GM21423 (cell line): ENCODE results near the gene EHBP1L1.

ENCODE experiments used
- ATAC-seq: cut with Tn5 transposase; IDR thresholded peaks from one replicate; pipeline ENCODE4 v1.9.1; 2021; ENCODE audit warnings: mild to moderate bottlenecking, moderate library complexity; ENCODE audit not compliant: unreplicated experiment

The EHBP1L1 gene

DNA sequence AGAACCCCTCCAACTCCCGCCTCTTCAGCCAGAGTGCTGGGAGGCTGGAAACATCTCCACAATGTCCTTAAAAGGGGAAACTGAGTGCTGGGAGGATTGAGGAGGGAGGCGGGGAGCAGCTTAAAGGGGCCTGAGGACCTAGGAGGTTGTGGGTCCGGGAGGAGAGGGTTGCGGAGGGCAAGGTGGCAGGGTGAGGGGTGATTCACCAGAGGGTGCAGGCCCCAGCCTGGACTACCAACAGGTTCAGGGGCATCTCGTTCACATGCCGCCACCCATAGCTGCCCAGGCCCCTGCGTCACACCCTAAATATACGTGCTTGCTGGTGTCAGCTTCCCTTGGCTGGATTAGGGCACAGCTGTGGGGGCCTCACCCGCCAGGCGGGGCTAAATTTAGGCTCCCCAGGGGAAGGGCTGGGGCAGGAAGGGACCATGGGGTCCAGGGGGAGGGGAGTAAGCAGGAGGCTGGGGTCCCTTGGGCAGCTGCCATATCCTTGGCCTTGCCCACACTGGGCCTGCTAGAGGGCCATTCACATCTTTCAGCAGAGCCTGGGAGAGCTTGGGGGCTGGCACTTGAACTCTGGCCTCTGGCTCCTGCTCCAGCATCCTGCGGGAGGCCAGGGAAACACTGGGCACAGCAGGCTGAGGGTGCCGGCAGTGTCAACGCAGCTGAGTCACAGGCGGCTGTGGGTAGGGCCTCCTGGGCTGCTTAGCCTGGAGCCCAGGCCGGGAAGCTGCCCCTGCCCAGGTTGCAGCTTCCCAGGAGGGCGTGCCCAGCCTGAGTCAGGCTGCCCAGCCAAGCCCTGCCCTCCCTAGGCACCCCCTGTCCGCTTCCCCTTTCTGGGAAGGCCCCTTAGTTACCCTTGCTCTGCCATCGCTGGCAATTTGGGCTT lies 1.3 kb downstream of the EHBP1L1 start:
- no peak for ATAC-seq

DNA sequence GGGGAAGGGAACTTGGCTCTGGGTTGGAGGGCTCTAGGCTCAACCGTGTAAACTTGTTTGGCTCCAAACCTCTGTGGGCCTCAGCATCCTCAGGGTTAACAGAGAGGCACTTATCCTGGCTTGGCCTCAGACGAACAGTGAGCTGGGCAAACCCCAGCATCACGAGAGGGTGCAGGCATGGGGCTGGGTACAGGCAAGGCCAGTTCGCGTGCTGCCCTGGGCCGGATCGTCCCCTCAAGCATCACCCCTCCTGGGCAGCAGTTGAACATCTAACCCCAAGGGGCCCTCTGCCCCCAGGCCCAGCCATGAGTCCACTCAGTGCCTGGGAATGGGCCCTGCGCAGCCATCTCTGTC lies 1.9 kb downstream of the EHBP1L1 start:
- ATAC-seq = no peak

DNA sequence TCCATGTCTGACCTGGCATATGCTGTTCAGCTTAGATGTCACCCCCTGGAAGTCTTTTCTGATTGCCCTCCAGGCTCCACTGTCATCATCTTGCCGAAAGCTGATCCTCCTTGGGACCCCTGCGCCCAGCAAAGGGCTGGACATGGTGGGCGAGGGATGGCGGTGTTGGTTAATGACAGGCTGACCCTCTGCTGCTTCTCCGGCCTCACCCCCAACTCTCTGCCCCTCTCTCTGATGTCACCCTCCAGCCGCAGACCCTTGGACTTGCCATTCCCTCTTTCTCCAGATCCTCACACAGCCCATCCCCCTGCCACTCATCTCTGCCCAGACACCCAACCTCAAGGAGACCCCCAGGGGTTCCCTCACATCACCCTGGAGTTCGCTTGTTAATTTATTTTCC lies 2.3 kb downstream of the EHBP1L1 start:
- no peak for ATAC-seq

- no peak for ATAC-seq
These were observed 2.8 kb downstream of the EHBP1L1 start for GRCh38 chr11:65578667-65579066.

- ATAC-seq = no peak
These were observed 3.4 kb downstream of the EHBP1L1 start for GRCh38 chr11:65579291-65579690.

DNA sequence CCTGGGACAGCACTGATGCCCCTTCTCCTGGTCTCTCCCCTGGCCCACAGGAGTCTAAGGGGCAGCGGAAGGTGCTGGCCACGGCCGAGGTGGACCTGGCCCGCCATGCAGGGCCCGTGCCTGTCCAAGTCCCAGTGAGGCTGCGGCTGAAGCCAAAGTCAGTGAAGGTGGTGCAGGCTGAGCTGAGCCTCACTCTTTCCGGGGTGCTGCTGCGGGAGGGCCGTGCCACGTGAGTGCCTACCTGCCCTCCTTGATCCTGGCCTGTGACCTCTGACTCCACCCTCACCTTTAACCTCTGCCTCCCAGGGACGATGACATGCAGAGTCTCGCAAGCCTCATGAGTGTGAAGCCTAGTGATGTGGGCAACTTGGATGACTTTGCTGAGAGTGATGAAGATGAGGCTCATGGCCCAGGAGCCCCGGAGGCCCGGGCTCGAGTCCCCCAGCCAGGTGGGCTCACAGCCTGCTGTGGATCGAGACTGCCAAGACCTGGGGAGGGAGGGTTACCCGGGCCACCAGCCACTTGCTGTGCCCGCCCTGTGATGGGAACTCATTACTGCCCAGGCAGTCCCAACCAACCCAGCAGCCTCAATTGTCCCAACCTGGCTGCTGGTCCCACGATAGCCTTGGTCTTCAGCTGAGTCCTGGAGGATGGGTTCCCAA lies 4.3 kb downstream of the EHBP1L1 start:
- no peak for ATAC-seq

- no peak for ATAC-seq
These were observed 4.9 kb downstream of the EHBP1L1 start for GRCh38 chr11:65580756-65581155.

GRCh38 chr11:65581928-65582327 lies 6.1 kb downstream of the EHBP1L1 start:
- no peak for ATAC-seq

DNA sequence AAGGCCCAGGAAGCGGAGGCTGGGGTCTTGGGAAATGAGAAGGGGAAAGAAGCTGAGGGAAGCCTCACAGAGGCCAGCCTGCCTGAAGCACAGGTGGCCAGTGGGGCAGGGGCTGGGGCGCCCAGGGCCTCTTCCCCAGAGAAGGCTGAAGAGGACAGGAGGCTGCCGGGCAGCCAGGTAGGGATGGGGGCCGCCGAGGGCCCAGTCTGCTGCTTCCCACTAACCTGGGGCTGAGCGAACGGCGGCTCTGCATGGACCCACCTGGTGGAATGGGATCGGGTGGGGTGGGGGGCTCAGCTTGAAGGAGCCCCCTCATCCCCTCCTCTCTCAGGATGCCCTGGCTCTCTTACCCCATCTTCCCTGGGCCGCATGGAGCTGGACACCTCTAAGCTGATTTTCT lies 7.7 kb downstream of the EHBP1L1 start:
- no peak for ATAC-seq

GRCh38 chr11:65584106-65584505 lies 8.3 kb downstream of the EHBP1L1 start:
- no peak for ATAC-seq

DNA sequence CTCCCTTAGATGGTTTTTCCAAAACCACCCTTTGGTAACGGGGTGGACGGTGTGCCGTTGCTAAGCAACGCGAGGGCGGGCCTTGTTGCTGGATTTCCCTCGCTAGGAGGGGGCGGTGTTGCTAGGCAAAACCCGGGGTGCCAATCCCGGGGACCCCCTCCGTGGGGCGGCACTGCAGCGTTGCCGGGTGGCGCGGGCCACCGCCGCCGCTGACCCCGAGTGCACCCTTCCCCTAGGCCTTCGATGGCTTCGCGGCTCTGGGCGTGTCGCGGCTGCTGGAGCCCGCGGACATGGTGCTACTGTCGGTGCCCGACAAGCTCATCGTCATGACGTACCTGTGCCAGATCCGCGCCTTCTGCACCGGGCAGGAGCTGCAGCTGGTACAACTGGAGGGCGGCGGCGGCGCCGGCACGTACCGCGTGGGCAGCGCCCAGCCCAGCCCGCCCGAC lies 8.9 kb downstream of the EHBP1L1 start:
- ATAC-seq = no peak

GRCh38 chr11:65585396-65586246 lies 9.8 kb downstream of the EHBP1L1 start:
- ATAC-seq = no peak

- ATAC-seq = no peak
These were observed 10.4 kb downstream of the EHBP1L1 start for GRCh38 chr11:65586247-65586630.

- no peak for ATAC-seq
These were observed 10.8 kb downstream of the EHBP1L1 start for GRCh38 chr11:65586676-65587075.

DNA sequence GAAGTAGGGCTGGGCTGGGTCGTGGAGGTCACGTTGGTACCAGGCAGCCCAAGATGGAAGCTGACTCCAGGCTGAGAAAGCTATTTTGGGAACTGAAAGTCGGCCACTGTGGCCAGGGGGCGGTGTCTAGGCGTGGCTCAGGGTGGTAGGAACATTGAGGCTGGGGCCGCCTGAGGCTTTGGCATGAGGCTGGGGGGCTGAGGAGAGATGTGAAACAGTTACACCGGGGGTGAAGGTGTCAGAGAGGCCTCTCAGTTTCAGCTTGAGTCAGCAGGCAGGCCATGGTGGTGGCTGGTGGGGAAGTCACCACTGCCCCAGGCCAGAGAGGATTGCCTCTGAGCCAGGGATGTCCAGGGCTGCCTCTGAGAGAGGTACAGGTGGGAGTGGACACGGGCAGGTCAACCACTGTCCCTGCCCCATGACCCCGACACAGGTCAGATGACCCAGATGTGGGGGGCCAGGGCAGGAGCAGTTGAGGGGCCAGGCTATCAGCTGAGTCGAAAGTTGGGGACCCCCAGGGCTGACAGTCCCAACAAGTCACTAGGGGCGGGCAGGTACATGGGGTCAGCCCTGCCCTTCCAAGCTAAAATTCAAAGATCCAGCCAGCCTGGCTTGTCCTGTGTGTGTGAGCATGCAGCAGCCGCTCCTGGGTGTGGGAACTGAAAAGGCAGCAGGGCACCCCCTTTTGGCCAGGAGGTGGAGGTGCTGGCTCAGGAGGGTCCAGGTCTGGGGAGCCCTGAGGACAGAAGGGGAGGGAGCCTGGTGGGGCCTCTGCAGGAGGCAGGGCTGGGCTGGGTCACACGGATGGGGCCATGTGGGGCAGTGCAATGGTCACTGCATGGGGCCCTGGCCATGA lies 12.6 kb downstream of the EHBP1L1 start:
- ATAC-seq = peak; percentile 75

DNA sequence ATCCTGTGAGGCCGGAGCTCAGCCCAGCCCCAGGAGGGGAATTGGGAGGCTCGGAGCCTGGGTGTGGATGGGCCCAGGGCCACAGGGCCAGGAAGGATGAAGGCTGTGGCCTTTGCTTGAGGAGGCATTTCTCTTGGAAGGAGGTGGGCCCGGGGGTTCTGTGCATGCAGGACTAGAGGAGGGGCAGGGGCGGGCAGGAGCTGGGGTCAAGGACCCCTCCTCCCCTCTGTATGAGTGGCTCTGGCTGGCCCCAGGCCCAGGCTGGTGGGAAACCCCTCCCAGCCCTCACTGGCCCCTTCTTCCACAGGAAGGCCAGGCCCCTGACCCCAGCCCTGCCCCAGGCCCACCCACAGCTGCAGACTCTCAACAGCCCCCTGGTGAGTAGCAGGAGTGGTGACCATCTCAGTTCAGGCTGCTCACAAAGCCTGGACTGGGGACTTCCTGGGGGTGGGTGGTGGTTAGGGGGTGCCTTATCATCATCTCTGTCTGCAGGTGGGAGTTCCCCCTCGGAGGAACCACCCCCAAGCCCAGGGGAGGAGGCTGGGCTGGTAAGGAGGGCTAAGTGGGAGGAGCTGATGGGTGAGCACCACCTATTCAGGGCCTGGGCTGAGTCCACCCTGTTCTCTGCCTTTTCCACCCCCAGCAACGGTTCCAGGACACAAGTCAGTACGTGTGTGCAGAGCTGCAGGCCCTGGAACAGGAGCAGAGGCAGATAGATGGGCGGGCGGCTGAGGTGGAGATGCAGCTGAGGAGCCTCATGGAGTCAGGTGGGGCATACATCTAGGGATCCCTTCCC lies 13.8 kb downstream of the EHBP1L1 start:
- ATAC-seq = no peak

GRCh38 chr11:65590240-65590738 lies 14.4 kb downstream of the EHBP1L1 start:
- ATAC-seq = no peak

GRCh38 chr11:65591939-65592857 lies 16.3 kb downstream of the EHBP1L1 start:
- ATAC-seq = no peak
